Kidney (tissue), 14 donors: ENCODE data around the gene HNRNPF. TPM values are rescaled to one million over a fixed set of nuclear protein-coding genes. Genes with fewer than 3 reads are reported as not detected.
A peak's percentile ranks its signal among the peaks of the same experiment; 100 is the strongest.

ENCODE experiments used
- DNase-seq, 5 donors: peaks; one replicate each; pipeline ENCODE4 v3.0.0-alpha.2; 2013 to 2020
- FAIRE-seq: peaks from 2 replicates; lab custom pipeline; 2012; peaks lifted over from hg19 to GRCh38; lab: Jason Lieb, UNC
- H3K27ac ChIP-seq, 2 donors: one replicate each; pipeline ENCODE4 v1.7.0; 2013; ENCODE audit warnings: low read depth in 2 of 2, low read length in 2 of 2, inconsistent platforms in 1 of 2
- H3K27me3 ChIP-seq: one replicate; pipeline ENCODE4 v1.7.1; 2013; ENCODE audit warnings: low read length, inconsistent platforms; ENCODE audit not compliant: control insufficient read depth, insufficient read depth
- H3K36me3 ChIP-seq, 3 donors: one replicate each; pipeline versions ENCODE4 v1.7.0 to v1.7.1; 2013; ENCODE audit warnings: low read length in 3 of 3, control low read depth in 1 of 3, inconsistent platforms in 1 of 3; ENCODE audit not compliant: insufficient read depth in 3 of 3, control insufficient read depth in 2 of 3
- H3K4me1 ChIP-seq, 3 donors: one replicate each; pipeline versions ENCODE4 v1.7.0 to v1.7.1; 2013; ENCODE audit warnings: low read length in 3 of 3, inconsistent platforms in 1 of 3, low read depth in 1 of 3; ENCODE audit not compliant: control insufficient read depth in 2 of 3, insufficient read depth in 2 of 3
- H3K4me3 ChIP-seq, 3 donors: one replicate each; pipeline versions ENCODE4 v1.7.0 to v1.8.1; 2013; ENCODE audit warnings: low read length in 3 of 3, control low read depth in 1 of 3, inconsistent platforms in 1 of 3
- H3K9ac ChIP-seq, 3 donors: one replicate each; pipeline versions ENCODE4 v1.7.0 to v1.7.1; 2013; ENCODE audit warnings: low read length in 3 of 3, control low read depth in 1 of 3, inconsistent platforms in 1 of 3
- H3K9me3 ChIP-seq, 3 donors: one replicate each; pipeline versions ENCODE4 v1.7.0 to v1.7.1; 2013; ENCODE audit warnings: low read length in 3 of 3, control low read depth in 1 of 3, inconsistent platforms in 1 of 3; ENCODE audit not compliant: control insufficient read depth in 2 of 3, insufficient read depth in 1 of 3
- CTCF ChIP-seq: IDR thresholded peaks from 3 replicates; pipeline ENCODE4 v1.5.1; 2012; ENCODE audit warnings: mild to moderate bottlenecking, moderate library complexity, borderline replicate concordance; ENCODE audit not compliant: insufficient read depth; ENCODE audit errors: extremely low read depth
- intact Hi-C: fragments of 100-400 bp; cut with DNase I; formaldehyde crosslinking; loops from one replicate; pipeline ENCODE4 v1.11.1; 2022
- polyA plus RNA-seq: library from polyadenylated mRNA; stranded (reverse); fragments of 350-450 nt; fragmentation: Illumina TruSeq; extraction: RNeasy Lipid Tissue Mini Kit (QIAGEN cat#74804); gene quantifications from one replicate; pipeline ENCODE4 v1.2.3, GENCODE V29; 2014; ENCODE audit warnings: low read depth, low replicate concordance; ENCODE audit not compliant: insufficient read depth
- total RNA-seq: library from RNA; stranded (reverse); fragmentation: NEBNext Ultra II Directional; extraction: Animal tissue kit (Norgen Biotek cat#: 25700); gene quantifications from one replicate; pipeline ENCODE4 v1.2.1, GENCODE V29; 2021
- donor health status: control.
- donor health status: control.
- donor health status: control.
- donor health status: control.
- donor health status: control.
- donor health status: DM: yes; HTN: yes; CAD: no.
- donor health status: Normal renal cell carcinoma (clear cell type).

The HNRNPF gene
- total and polyA plus RNA-seq, 2 donors from 2014 or later, result 74.0 to 190 TPM

GRCh38 chr10:43373461-43373860 is 35.5 kb downstream of the HNRNPF start:
- DNase-seq (peak in 1 of 5 donors; percentile 15), FAIRE-seq (no peak)
- Histone ChIP-seq H3K4me1 (no peaks in the 10 kb centered on the region), H3K9ac (peak overlapping the region in 1 of 3 donors; percentile 26), H3K27ac (no peak overlapping the region), H3K27me3 (no peaks in the 10 kb centered on the region), H3K9me3 (no peaks in the 10 kb centered on the region), H3K4me3 (peak overlapping the region in 1 of 3 donors; percentile 39), H3K36me3 (no peaks in the 10 kb centered on the region)
- TF ChIP-seq CTCF, result no peak
- intact Hi-C loops, result no loop called here

GRCh38 chr10:43372765-43373361 is 36.1 kb downstream of the HNRNPF start:
- no peak for TF ChIP-seq CTCF
- intact Hi-C loops, result no loop called here
- Histone ChIP-seq H3K9me3 (no peaks in the 10 kb centered on the region), H3K4me3 (peak overlapping the region in 2 of 3 donors; percentile 24 to 39), H3K27me3 (no peaks in the 10 kb centered on the region), H3K9ac (peak overlapping the region in 2 of 3 donors; percentile 26 to 32), H3K36me3 (no peaks in the 10 kb centered on the region), H3K27ac (peak overlapping the region in 1 of 2 donors; percentile 23), H3K4me1 (no peaks in the 10 kb centered on the region)
- FAIRE-seq (no peak), DNase-seq (peak in 1 of 5 donors; percentile 15)

GRCh38 chr10:43371418-43371817 is 37.6 kb downstream of the HNRNPF start, which contains the start of gene FXYD4:
FXYD4 (plus strand) TSS chr10:43371636; CDS start chr10:43373747, 2,111 bp downstream.
- DNase-seq (peak in 1 of 5 donors; percentile 72), FAIRE-seq (no peak)
- Histone ChIP-seq H3K36me3 (no peaks in the 10 kb centered on the region), H3K9me3 (no peaks in the 10 kb centered on the region), H3K27ac (peak within 1 kb of the TSS; percentile 22 to 37), H3K9ac (no peak within 1 kb of the TSS), H3K27me3 (no peaks in the 10 kb centered on the region), H3K4me1 (no peaks in the 10 kb centered on the region), H3K4me3 (peak within 1 kb of the TSS in 2 of 3 donors; percentile 24 to 39)
- TF ChIP-seq CTCF, result no peak
- intact Hi-C loops, result no loop called here
